ENCODE results near the gene KIAA1328.

Gene KIAA1328

GRCh38 chr18:37231251-37231650, 402.3 kb downstream of the KIAA1328 start:
- no peak for DNase-seq

GRCh38 chr18:37235583-37235982, 406.7 kb downstream of the KIAA1328 start:
- no peak for DNase-seq

GRCh38 chr18:37238282-37239108, 409.6 kb downstream of the KIAA1328 start:
- no peak for DNase-seq

- no peak for DNase-seq
Observed at GRCh38 chr18:37242091-37242490, 413.2 kb downstream of the KIAA1328 start.

GRCh38 chr18:37242826-37243560, 414.1 kb downstream of the KIAA1328 start:
- DNase-seq, result no peak

- no peak for DNase-seq
Observed at GRCh38 chr18:37243741-37244140, 414.8 kb downstream of the KIAA1328 start.

GRCh38 chr18:37244618-37245017, 415.7 kb downstream of the KIAA1328 start:
- no peak for DNase-seq

GRCh38 chr18:37246779-37247340, 417.9 kb downstream of the KIAA1328 start:
- DNase-seq, result no peak

GRCh38 chr18:37247497-37248161, 418.7 kb downstream of the KIAA1328 start:
- no peak for DNase-seq

GRCh38 chr18:37248281-37248680, 419.4 kb downstream of the KIAA1328 start:
- no peak for DNase-seq

- no peak for DNase-seq
Observed at GRCh38 chr18:37249171-37249886, 420.4 kb downstream of the KIAA1328 start.

- DNase-seq, result no peak
Observed at GRCh38 chr18:37249895-37250618, 421.1 kb downstream of the KIAA1328 start.

- no peak for DNase-seq
Observed at GRCh38 chr18:37251679-37252078, 422.8 kb downstream of the KIAA1328 start.

GRCh38 chr18:37252342-37252741, 423.4 kb downstream of the KIAA1328 start:
- DNase-seq, result no peak

- DNase-seq, result no peak
Observed at GRCh38 chr18:37252854-37253393, 424.0 kb downstream of the KIAA1328 start.

- no peak for DNase-seq
Observed at GRCh38 chr18:37253394-37254235, 424.7 kb downstream of the KIAA1328 start.

GRCh38 chr18:37254236-37254754, 425.4 kb downstream of the KIAA1328 start:
- no peak for DNase-seq

- no peak for DNase-seq
Observed at GRCh38 chr18:37254973-37255372, 426.0 kb downstream of the KIAA1328 start.

- no peak for DNase-seq
Observed at GRCh38 chr18:37258131-37258530, 429.2 kb downstream of the KIAA1328 start.

- no peak for DNase-seq
Observed at GRCh38 chr18:37258819-37259218, 429.9 kb downstream of the KIAA1328 start.
